Gastroesophageal sphincter (tissue), 4 donors: ENCODE measurements around the gene TERB2. TPM values are rescaled to one million over a fixed set of nuclear protein-coding genes. Genes with fewer than 3 reads are reported as not detected.
"Not testable (repeated sequence)": the region's sequence is repeated elsewhere in the genome, so short reads cannot be mapped to it uniquely, and the experiment has no call there.

ENCODE experiments used
- ATAC-seq: fragments of 150-250 bp; one replicate; pipeline ENCODE4 v1.9.1; 2016; ENCODE audit warnings: mild to moderate bottlenecking, moderate library complexity
- H3K27ac ChIP-seq, 4 donors: fragments of 200-600 bp; sonication (generic) in 3 of 4; 1 replicate in 3 of 4; 2 replicates in 1 of 4; pipeline ENCODE4 v1.5.1; 2016 to 2019
- H3K27me3 ChIP-seq: fragments of 200-600 bp; sonication (generic); one replicate; pipeline ENCODE4 v1.5.1; 2019
- H3K36me3 ChIP-seq, 2 donors: fragments of 200-600 bp; sonication (generic); one replicate each; pipeline ENCODE4 v1.5.1; 2019; ENCODE audit warnings: control low read depth in 1 of 2
- H3K4me1 ChIP-seq, 3 donors: fragments of 200-600 bp; sonication (generic); 1 replicate in 2 of 3; 2 replicates in 1 of 3; pipeline ENCODE4 v1.5.1; 2016 to 2019; ENCODE audit warnings: control low read depth in 2 of 3
- H3K4me3 ChIP-seq, 2 donors: fragments of 200-600 bp; sonication (generic); one replicate each; pipeline ENCODE4 v1.5.1; 2019; ENCODE audit warnings: mild to moderate bottlenecking in 1 of 2, moderate library complexity in 1 of 2
- H3K9me3 ChIP-seq, 3 donors: fragments of 200-600 bp; sonication (generic); one replicate each; pipeline ENCODE4 v1.5.1; 2017 to 2019; ENCODE audit warnings: control low read depth in 2 of 3
- EP300 ChIP-seq: sonication (generic); formaldehyde crosslinking; IDR thresholded peaks from one replicate; pipeline ENCODE4 v1.6.1; 2017; ENCODE audit warnings: antibody characterized with exemption, mild to moderate bottlenecking
- POLR2A ChIP-seq, 2 donors: fragments of 450-650 bp; IDR thresholded peaks; one replicate each; pipeline ENCODE4 v1.6.1; 2017; ENCODE audit warnings: antibody characterized with exemption in 2 of 2, mild to moderate bottlenecking in 2 of 2, moderate library complexity in 1 of 2
- POLR2AphosphoS5 ChIP-seq: sonication (generic); formaldehyde crosslinking; IDR thresholded peaks from one replicate; pipeline ENCODE4 v1.6.1; 2017; ENCODE audit warnings: antibody characterized with exemption
- WGBS, 2 donors: methylation state at CpG; one replicate each; pipeline ENCODE4 v1.1.5; 2018; ENCODE audit warnings: low coverage in 1 of 2; 5-methylcytosine and 5-hydroxymethylcytosine counted together
- total RNA-seq, 4 donors: library from RNA; depleted of rRNA; stranded (reverse); fragments of >200 nt; gene quantifications; one replicate each; pipeline ENCODE4 v1.1.0, GENCODE V29; 2016
- TF ChIP-seq, protein P1 (sequence below), 4 experiments: fragments of 200-600 bp in 2 of 4; fragments of 450-650 bp in 2 of 4; sonication (generic) in 1 of 4; IDR thresholded peaks; one replicate each; pipeline ENCODE4 v1.5.1; 2017 to 2019; ENCODE audit warnings: antibody characterized with exemption in 4 of 4, mild to moderate bottlenecking in 2 of 4, moderate library complexity in 2 of 4

The TERB2 gene
- total RNA-seq, 4 donors from 2014 or later: not detected

DNA sequence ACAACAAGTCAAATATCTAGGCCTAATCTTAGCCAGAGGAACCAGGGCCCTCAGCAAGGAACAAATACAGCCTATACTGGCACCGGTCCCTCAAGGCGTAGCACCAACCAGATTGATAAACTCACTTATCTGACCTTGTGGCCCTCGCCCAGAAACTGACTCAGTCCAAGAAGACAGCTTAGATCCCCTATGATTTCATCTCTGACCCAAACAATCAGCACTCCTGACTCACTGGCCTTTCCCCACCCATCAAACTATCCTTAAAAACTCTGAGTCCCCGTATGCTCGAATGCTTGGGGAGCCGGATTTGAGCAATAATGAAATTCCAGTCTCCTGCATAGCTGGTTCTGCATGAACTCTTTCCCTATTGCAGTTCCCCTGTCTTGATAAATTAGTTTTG is 64.9 kb downstream of the TERB2 start:
- no peak overlapping the region for H3K4me3 ChIP-seq
- no peaks in the 10 kb centered on the region for H3K36me3 ChIP-seq
- H3K27me3 ChIP-seq: peaks cover 10% of the 10 kb centered on the region
- WGBS, 2 donors: 80 to 94% methylated on average over 4 to 5 of the region's 6 CpGs
- no peak overlapping the region for H3K27ac ChIP-seq
- TF ChIP-seq POLR2AphosphoS5 (no peak), POLR2A (IDR thresholded peaks at IDR 0.05) (no peak), EP300 (no peak)
- TF ChIP-seq, protein P1, sequence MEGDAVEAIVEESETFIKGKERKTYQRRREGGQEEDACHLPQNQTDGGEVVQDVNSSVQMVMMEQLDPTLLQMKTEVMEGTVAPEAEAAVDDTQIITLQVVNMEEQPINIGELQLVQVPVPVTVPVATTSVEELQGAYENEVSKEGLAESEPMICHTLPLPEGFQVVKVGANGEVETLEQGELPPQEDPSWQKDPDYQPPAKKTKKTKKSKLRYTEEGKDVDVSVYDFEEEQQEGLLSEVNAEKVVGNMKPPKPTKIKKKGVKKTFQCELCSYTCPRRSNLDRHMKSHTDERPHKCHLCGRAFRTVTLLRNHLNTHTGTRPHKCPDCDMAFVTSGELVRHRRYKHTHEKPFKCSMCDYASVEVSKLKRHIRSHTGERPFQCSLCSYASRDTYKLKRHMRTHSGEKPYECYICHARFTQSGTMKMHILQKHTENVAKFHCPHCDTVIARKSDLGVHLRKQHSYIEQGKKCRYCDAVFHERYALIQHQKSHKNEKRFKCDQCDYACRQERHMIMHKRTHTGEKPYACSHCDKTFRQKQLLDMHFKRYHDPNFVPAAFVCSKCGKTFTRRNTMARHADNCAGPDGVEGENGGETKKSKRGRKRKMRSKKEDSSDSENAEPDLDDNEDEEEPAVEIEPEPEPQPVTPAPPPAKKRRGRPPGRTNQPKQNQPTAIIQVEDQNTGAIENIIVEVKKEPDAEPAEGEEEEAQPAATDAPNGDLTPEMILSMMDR (IDR thresholded peaks at IDR 0.05): no peak
- no peaks in the 10 kb centered on the region for H3K9me3 ChIP-seq
- no peak for ATAC-seq
- H3K4me1 ChIP-seq: peaks cover 0 to 20% (median 8%) of the 10 kb centered on the region in 3 donors

DNA sequence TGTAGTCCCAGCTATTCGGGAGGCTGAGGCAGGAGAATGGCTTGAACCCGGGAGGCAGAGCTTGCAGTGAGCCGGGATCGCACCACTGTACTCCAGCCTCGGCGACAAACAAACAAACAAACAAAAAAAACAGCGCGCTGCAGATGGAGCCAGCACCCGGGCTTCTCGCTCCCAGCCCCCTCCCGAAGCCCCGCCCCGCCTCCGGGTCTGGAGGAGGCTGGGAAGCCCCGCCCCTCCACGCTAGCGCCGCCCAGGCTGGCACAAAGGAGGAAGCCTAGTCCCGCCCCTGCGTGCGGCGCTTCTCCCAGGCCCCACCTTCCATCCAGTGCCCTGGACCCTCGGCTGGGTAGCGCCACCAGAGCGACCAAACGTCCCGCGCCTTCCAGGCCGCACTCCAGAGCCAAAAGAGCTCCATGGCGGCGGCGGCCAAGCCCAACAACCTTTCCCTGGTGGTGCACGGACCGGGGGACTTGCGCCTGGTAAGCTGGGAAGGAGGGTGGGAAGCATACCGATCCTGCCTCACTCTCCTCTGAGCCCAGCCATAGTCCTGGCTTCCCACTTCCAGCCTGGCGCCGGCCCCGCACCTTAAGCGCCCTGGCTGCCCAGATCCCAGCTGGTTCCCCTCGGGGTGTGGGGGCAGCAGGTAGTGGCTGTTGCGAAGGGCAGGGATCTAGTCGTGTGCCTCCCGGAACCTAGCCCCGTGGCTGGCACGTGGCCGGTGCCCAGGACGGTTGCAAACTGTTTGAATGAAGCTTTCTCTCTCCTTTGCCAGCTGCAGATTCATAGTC is 66.6 kb downstream of the TERB2 start, which contains the start of gene SORD:
SORD (plus strand) TSS at position 325 of the 788 bp plus-strand sequence; CDS start at position 414, 89 bp downstream.
- peak; percentile 4 for TF ChIP-seq POLR2AphosphoS5
- TF ChIP-seq POLR2A (IDR thresholded peaks at IDR 0.05): peak in 1 of 2 donors; percentile 8
- TF ChIP-seq, protein P1 (IDR thresholded peaks at IDR 0.05): no peak
- Histone ChIP-seq H3K9me3 (no peaks in the 10 kb centered on the region), H3K4me3 (peak within 1 kb of the TSS; percentile 69 to 74), H3K36me3 (no peaks in the 10 kb centered on the region), H3K27me3 (peaks cover 10% of the 10 kb centered on the region), H3K27ac (peak within 1 kb of the TSS; percentile 21 to 79 (median 78)), H3K4me1 (peaks cover 0 to 20% (median 8%) of the 10 kb centered on the region in 3 donors)
- WGBS, 2 donors: 5% methylated on average over 4 of the region's 48 CpGs; no CpG with 5 or more reads in 1 of the 2 donors
- ATAC-seq: peak; percentile 98

DNA sequence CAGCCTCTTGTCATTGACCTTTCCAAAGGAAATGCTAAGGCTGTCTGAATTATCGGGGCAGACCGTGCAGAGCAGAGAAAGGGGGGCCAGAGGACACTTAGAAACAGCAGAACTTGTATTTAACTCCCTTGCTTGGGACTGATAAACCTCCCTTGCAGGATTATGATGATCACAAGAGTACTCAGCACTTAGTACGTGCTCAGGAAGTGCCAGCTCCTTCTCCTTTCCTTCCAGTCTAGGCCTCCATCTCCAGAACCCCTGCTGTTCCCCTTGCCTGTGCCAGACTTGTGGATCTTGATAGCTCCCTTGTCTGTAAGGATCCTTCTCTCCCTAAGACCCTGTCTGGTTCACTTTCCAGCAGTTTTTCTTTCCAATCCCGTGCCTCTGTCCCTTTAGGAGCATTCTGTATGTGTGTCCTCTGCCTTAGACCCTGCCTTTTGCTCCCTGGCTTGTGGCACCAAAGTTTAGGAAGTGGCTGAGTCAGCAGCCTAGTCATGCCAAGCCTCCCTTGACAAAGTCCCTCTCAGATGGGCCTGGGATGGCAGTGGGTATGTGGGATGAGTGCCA is 67.3 kb downstream of the TERB2 start:
- ATAC-seq: no peak
- 4 to 29% methylated on average over 4 of the region's 4 CpGs for WGBS, 2 donors
- no peaks in the 10 kb centered on the region for H3K9me3 ChIP-seq
- H3K4me1 ChIP-seq: peaks cover 0 to 20% (median 8%) of the 10 kb centered on the region in 3 donors
- H3K4me3 ChIP-seq: peak overlapping the region; percentile 69 to 74
- H3K36me3 ChIP-seq: no peaks in the 10 kb centered on the region
- peaks cover 10% of the 10 kb centered on the region for H3K27me3 ChIP-seq
- peak overlapping the region in 3 of 4 donors; percentile 76 to 79 (median 79) for H3K27ac ChIP-seq
- TF ChIP-seq, protein P1 (IDR thresholded peaks at IDR 0.05): no peak
- TF ChIP-seq POLR2A (IDR thresholded peaks at IDR 0.05) (no peak), EP300 (no peak), POLR2AphosphoS5 (no peak)

DNA sequence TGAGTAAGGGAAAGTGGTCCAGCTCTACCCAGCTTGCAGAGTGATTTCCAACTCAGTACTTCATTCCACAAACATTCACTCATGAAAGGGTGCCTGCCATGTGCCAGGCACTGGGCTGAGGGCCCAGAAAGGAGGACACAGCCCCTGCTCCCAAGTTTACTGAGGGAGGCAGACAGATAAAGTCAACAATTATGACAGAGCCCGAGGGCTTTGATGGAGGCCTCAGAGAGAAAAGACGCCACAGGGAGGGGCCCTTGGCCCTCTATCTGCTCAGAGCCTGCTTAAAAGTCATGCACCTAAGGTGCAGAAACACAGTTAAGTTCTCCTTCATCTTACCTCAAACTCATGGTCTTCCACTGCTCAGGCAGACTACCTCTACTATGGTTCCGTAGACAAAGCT is 68.2 kb downstream of the TERB2 start:
- not testable (repeated sequence) for H3K4me3 ChIP-seq, H3K9me3 ChIP-seq, H3K36me3 ChIP-seq, H3K27ac ChIP-seq, ATAC-seq, H3K27me3 ChIP-seq
- WGBS, 2 donors: 74% methylated on average over 3 of the region's 3 CpGs; no CpG with 5 or more reads in 1 of the 2 donors
- peaks cover 0 to 20% (median 8%) of the 10 kb centered on the region in 3 donors for H3K4me1 ChIP-seq

DNA sequence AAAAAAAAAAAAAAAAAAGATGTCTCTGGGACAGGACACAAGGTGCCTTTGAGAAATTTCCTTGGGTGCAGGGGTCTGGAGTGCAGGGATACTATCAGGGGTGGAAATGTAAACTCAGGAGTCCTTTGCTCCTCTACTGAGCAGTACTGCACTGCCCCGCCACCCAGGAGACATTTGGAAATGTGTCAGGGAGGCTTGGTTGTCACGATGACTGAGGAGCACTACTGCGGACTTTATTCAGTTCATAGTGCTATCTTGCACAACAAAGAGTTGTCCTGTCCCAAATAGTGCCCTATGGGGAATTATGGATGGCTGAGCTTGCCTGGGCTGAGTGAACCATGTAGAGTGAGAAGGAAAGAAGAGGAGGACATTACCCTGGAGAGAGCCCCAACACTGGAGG is 69.1 kb downstream of the TERB2 start:
- H3K9me3 ChIP-seq, H3K27me3 ChIP-seq, H3K27ac ChIP-seq, ATAC-seq, H3K4me3 ChIP-seq, H3K36me3 ChIP-seq: not testable (repeated sequence)
- H3K4me1 ChIP-seq: peaks cover 0 to 20% (median 8%) of the 10 kb centered on the region in 3 donors
- WGBS, 2 donors: 100% methylated on average over 2 of the region's 3 CpGs
